GM10847 (cell line): Measurements from ENCODE around the gene PUDP.

Experiments
- POLR2A ChIP-seq: IDR thresholded peaks from 2 replicates; pipeline ENCODE4 v1.6.1; 2011; ENCODE audit not compliant: insufficient read length; ENCODE audit errors: extremely low read depth

PUDP gene

DNA sequence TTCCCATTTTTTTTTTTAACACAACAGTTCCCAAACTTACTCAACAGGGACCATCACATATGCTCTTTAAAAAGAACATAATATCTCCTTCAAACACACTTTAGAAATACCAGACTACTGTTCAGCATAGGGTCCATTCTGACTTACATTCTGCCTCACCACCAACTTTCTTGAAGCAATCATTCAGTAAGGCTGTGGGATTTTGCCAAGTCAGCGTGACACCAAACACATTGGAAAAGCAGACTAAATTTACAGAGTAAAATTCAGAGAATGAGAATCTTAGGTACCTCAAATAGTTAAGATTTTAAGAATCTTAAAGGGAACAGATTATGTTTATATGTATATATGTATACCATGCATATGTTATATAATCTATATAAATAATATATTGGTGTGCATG lies 7.2 kb upstream of the PUDP start:
- TF ChIP-seq POLR2A: no peak

DNA sequence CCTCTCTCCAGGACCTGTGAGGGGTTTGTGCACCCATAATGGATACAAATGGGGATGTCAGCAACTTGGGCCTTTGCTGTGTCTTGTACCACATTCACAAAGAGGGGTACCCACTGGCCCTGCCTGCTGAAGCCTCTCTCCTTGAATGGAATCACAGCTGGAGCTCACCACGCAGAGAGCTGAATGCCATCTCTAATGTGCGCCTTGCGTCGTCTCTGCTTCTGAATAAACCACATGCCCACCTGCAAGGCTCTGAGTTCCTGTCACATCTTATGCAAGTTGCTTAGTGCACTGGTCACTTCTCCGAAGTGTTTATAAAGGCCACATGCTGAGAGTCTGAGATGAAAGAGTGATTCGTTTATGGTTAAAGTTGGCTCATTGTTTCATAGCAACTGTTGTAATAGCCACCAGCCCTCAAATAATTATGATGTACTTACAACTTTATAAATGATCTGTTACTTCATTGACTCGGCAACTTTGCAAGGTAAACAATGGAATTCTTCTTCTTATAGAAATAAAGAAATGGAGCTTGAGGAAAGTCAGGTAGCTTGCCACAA lies 6.2 kb upstream of the PUDP start:
- TF ChIP-seq POLR2A: no peak

DNA sequence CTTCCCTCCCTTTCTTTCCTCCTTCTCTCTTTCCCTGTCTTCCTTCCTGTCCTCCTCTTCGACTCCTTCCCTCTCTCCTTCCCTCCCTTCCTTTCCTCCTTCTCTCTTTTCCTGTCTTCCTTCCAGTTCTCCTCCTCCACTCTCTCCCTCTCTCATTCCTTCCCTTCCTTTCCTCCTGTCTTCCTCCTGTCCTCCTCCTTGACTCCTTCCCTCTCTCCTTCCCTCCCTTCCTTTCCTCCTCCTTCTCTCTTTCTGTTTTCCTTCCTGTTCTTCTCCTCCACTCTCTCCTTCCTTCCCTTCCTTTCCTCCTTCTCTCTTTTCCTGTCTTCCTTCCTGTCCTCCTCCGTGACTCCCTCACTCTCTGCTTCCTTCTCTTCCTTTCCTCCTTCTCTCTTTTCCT lies 5.3 kb upstream of the PUDP start:
- TF ChIP-seq POLR2A: no peak

DNA sequence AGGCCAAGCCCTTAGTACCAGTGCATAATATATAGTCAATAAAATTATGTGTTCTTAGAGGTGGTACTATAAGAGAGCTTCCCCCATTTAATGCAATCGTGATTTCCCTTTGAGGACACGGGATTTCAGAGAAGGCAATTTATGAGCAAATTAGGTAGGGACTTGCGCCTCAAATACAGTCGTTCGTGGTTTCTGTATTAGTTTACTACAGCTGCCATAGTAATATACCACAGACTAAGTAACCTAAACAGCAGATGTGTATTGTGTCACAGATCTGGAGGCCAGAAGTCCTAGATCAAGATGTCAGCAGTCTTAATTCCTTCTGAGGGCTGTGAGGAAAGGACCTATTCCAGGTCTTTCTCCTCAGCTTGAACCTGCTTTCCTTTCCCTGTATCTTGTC lies 1.5 kb upstream of the PUDP start:
- no peak for TF ChIP-seq POLR2A

DNA sequence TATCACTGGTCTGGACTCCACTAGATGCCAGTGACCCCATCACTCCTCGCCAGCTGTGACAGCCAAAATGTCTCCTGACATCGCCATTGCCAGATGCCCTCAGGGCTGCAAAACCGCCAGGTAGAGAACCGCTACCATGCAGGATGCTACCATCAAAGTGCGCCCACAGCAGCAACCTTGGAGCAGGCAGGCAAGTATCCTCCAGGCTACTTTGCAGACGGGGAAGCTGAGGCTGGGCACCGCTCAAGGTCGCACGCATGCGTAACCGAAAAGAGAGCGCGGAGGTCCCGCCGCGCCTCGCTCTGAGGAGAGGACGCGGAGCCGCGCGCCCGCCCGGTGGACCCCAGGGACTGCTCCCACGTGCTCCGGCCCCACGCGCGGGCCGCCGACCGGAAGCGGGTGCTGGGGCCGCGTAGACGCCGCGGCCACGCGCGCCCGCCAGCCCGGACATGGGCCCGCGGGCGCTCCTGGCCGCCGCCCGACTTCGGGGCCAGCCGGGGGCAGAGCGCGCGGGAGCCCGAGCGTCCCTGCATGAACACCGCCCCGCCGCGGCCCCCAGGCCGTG lies 458 bp downstream of the PUDP start, which contains the start of gene STS:
Gene STS, plus strand, starts transcription at position 300 of the 565 bp plus-strand sequence. CDS start 105,488 bp downstream, outside the sequence.
- TF ChIP-seq POLR2A: no peak

DNA sequence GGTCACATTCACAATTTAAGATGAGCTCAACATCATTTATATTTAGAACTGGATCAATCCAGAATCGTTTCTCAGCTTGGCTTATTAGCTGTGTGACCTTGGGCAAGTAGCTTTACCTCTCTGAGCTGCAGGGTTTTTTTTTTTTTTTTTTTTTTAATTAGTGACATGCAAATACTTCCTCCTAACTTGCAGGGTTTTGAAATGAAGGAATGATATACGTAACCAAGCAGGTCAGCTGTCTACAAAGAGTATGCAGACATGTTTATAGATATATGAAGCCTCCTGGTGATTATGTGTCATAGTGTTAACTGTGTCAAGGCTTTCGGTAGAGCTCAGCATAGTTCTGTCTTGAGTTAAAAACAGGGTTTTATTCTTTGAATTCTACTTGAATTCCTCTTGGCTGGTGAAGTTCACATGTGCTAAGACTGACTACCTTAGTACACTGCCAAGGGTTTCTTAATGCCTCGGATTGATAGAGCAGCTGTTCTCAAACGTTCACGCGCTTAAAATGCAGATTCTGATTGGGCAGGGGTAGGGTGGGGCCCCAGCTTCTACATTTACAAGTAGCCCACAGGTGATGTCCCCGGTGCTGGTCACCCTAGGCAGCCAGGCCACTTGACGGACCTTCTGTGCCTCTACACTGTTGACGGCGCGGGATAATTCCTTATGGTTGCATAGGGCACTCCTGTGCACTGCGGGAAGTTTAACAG lies 1.1 kb downstream of the PUDP start:
- no peak for TF ChIP-seq POLR2A

DNA sequence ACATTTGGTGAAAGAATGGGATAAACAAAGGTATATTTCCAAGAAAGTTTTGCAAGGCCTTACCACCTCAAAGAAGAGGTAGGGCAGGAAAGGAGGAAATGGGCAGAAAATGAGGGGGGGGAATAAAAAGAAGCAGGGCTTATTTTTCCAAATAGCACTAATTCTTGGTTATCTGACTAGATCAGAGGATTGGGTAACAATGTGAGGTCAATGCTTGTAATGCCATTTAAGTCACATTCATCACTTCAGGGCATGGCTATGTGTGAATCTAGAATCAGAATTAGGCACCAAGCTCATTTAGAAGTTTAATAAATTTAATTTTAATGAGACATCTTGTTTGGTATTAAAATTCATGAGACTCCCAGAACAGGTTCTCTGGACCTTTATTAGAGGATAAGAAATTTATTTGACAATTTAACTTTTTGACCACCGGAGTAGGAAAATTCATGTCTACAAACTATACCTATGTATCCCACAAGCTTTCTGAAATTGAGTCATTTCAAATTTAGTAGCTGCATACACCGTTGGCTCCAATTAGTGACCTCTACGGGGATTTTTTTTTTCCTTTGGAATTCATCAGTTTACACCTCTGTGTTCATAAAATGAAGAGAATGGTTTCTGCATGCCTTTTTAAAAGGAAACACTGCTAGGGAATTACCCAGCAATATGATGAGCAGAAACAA lies 1.8 kb downstream of the PUDP start:
- no peak for TF ChIP-seq POLR2A

GRCh38 chrX:7145454-7145853 lies 2.5 kb downstream of the PUDP start:
- no peak for TF ChIP-seq POLR2A

GRCh38 chrX:7143941-7144525 lies 3.9 kb downstream of the PUDP start:
- TF ChIP-seq POLR2A: no peak

DNA sequence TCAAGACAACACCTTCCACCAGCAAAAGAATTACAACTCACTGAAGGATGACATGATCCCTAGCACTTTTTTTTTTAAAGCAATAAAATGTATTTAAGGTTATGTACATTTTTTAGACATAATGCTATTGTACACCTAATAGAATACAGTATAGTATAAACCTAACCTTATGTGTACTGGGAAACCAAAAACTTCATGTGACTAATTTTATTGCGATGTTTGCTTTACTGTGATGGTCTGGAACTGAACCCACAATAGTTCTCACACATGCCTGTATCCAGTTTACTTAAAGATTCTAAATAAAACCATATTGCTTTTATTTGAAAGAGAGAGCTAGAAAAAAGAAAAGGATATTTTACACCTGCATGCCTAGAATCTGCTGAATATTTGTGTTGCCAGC lies 4.9 kb downstream of the PUDP start:
- no peak for TF ChIP-seq POLR2A

GRCh38 chrX:7139202-7140081 lies 8.5 kb downstream of the PUDP start:
- TF ChIP-seq POLR2A: no peak

GRCh38 chrX:7134981-7135380 lies 13.0 kb downstream of the PUDP start:
- no peak for TF ChIP-seq POLR2A

GRCh38 chrX:7133050-7133440 lies 14.9 kb downstream of the PUDP start:
- no peak for TF ChIP-seq POLR2A

DNA sequence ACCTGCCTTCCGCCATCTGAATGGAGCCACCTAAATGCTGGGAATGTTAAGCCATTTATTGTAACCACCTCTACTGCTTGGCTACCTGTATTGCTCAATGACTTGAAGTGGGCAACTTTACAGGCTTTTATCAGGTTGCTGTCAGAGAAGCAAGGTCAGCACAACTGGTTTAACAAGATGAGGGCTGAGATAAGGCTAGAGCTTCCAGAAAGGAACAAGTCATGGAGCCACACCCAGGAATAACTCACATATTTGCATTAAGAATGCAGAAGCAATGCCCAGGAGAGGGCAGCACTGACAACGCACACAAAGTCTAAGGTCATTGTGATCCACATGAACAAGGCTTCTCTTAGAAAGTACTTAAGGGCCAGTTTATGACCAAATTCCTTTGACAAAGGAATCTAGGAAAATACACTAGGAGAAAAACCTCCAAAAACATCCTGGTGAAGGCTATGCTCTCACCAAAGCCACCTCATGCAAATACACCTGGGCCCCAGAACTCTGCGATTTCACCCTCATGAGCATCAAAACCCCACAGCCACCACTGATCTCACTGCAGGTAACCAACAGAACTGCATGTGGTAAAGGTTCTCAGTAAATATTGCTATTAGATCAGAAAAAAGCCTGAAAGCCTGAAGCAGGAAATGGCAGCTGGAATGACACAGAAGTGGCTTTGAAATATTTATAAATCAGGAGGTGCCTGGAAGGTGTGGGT lies 15.5 kb downstream of the PUDP start:
- TF ChIP-seq POLR2A: no peak
